GM18526 (cell line): ENCODE results near the gene MARS1.

Experiments used
- POLR2A ChIP-seq: IDR thresholded peaks from 3 replicates; pipeline ENCODE4 v1.6.1; 2011; ENCODE audit not compliant: insufficient read length; ENCODE audit errors: extremely low read depth

The MARS1 gene

DNA sequence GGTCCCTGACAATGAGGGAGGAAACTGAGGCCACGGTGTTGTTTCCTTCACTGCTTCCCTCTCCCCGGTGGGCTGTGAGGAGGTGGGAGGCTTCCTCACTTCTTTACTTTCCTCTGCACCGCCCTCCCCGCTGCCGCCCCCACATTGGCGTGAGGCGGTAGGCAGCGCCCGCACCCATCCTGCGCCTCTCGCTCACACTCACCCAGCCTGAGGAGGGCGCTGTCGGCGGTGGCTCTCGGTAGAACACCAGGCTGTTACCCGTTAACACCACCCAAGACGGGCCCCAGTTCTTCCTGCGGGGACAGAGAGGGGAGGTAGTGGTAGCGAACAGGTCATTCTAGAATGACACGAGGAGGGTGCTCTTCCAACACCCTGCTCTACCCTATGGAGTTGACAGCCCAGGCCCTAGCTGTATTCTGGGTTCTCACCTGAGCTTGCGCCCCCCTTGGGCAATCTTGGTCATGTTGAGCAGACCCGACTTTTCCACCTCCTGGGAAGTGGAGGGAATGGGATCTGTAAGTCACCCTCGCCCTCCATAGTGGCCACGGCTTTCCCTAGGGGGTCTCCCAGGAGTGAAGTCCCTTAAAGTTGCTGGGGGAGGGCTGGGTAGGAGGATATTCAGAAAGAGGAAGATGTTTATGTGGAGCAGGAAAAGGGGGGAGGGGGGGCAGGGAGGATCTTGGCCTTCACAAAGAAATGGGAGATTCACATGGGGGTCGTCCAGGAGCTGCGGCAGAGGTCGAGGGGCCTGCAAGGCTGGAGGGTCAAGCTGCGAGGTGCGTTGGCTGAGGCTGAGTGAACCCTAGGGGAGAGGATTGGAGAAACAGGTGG, 11.5 kb upstream of the MARS1 start:
- TF ChIP-seq POLR2A, result no peak

DNA sequence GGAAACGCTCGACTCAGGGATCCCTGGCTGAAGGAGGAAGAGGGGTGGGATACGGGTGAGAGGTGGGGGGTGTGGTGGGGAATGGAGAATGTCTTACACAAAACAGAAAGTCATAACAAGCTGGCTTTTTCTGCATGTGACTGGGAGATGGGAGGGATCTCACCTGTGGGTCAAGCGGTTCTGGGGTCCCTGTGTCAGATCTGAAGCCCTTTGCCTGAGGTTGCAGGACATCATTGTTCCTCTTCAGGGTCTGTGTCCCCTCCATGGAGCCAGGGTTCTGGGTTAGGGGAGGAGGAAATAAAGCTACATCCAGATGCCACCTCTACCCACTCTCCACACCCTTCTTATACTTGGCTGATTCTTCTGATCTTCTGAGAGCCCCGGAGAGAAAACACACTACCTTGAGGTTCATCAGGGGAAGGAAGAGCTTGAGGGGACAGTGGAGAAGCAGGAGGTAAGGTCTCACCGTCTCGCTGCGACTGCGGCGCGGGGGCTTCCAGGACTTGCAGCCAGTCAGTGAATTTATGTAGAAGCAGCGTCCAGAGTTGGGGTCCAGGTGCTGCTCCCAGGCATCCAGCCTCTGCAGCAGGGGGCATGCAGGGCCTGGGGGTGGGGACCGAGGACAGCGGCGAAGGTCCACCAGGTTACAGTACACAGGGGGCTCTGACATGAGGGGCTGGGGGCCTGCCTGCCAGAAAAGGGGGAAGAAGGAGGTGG, 10.7 kb upstream of the MARS1 start:
- no peak for TF ChIP-seq POLR2A

DNA sequence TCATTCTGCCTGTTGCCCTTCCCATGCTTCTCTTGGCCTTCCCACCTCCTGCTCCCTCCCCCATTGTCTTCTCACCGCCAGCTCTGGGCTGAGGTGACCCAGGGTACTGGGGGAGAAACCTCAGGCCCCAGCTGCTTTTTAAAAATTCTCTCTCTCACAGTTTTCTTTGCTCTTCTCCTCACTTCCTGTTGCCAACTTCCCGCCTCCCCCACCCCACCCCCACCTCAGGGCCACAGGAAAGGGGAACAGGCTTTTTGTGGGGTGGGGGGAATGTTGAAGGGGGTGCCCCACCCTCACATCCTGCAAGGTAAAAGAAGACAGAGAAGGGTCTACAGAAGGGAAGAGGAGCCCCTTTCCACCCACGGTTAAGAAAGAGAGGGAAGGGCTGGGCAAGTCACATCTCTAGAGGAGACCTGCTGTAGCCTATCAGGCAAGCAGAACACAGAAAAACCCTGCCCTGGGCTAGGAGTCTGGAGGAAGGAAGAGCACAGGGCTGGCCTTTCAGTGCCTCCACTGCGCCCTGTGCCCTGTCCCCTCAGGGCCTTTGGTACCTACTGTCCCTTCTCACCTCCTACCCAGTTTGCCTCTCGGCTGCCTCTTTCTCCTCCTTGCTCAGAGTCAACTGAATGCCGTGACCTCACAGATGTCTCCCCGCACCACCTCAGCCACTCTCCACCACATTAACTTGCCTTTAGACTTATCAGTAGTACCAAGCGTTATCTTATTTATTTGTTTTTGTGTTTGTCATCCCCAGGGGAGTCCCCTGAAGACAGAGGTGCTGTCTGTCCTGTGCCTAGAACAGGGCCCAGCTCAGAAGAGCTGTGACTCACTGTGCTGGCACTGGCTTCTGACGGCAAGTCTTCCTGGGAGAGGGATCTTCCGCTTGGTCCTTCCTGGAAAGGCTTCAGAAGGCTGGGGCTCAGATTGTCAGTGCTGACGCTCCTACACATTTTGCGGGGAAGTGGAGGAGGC, 9.9 kb upstream of the MARS1 start:
- TF ChIP-seq POLR2A, result peak; percentile 47

DNA sequence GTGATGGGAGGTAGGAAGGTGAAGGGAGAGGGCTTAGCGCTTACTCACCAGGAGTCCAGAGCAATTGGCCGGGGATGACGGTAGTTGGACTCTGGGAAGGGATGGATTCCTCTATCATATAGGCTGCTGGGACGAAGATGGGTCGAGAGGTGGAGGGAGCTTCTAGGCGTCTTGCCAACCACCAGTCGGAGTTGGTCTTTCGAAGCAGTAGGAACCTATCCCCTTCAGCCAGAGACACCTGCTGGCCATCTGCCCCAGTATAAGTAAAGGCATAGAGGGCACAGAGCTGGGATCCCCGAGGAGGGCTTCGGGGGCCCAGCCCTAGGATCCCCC, 8.9 kb upstream of the MARS1 start:
- no peak for TF ChIP-seq POLR2A

DNA sequence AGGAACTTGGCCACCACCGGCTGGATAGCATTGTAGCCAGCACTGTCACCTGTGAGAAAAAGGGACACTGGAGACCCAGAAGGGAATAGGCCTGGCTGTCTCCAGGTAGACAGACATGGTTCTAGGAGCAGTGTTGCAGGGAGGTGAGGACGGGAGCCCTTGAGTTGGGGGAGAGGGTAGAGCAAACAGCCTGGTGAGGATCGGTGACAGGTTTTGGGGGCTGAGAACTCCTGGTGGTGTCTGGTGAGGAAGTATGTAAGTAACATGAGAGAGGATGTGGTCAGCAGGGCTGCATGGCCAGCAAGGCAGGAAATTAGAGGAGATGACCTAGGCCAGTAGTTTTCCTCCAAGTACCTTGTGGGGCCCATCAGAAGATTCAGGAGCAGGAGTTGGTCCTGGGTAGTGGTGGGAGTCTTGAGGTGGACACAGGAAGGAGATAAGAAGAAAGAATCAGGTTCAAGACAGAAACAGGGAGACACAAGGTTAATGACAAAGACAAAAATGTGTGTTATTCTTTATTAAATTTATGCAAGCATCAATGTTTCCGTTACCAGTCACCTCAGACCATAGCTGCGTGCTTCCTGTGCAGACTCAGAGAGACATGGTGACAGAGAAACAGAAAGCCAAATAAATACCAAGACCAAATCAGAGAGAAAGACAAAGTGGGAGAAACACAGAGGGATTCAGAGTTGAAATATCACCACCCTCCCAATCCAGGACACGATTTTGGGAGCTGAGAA, 8.3 kb upstream of the MARS1 start, which contains the start of gene ARHGAP9:
Gene ARHGAP9, minus strand, starts transcription at position 491 of the 740 bp plus-strand sequence. Its CDS starts 460 bp downstream, at position 31.
- peak; percentile 30 for TF ChIP-seq POLR2A

DNA sequence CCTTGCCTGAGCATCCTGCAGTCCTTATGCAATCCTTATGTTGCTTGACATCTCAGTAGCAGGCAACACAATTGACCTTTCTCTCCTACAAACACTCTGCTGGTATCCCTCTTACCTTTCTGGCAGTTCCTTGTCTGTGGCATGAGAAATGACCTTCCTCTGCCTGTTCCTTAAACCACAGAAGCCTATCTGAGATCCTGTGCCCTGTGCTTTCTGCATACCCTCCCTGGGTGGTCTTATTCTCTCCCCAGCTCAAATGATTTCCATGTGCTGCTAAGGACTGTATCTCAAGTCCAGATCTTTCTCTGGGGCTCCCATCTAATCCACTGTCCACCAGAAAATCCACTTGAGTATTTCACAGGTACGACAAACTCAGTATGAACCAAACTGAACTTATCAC, 6.2 kb upstream of the MARS1 start:
- no peak for TF ChIP-seq POLR2A

DNA sequence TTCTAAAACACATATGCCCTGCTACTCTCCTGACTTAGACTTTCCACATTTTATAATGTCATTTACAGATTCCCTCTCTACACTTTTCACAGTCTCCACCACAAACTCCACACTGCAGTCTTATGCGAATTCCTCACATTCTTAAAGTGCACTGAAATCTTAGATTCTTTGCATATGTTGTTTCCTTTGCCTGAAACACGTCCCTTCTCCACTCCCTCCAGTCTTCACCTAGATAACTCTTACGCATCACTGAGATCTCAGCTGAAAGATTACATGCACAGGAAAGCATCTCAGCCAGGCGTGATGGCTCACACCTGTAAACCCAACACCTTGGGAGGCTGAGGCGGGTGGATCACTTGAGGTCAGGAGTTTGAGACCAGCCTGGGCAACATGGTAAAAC, 4.4 kb upstream of the MARS1 start:
- no peak for TF ChIP-seq POLR2A

DNA sequence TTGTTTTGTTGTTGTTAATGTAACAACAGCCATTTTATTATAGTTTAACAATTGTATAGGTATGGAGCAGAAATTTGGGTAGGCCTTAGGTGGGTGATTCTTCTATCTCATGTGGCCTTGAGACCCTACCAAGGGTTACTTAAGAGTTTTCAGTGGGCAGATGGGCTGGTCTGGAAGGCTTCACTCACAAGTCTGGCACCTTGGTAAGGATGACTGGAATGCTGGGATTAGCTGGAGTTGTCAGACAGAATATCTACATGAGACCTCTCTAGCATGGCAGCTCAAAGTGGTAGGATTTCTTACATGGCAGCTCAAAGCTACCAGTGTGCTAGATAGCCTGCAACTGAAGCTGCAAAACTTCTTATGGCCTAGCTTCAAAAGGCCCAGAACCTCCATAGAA, 2.2 kb upstream of the MARS1 start:
- no peak for TF ChIP-seq POLR2A

DNA sequence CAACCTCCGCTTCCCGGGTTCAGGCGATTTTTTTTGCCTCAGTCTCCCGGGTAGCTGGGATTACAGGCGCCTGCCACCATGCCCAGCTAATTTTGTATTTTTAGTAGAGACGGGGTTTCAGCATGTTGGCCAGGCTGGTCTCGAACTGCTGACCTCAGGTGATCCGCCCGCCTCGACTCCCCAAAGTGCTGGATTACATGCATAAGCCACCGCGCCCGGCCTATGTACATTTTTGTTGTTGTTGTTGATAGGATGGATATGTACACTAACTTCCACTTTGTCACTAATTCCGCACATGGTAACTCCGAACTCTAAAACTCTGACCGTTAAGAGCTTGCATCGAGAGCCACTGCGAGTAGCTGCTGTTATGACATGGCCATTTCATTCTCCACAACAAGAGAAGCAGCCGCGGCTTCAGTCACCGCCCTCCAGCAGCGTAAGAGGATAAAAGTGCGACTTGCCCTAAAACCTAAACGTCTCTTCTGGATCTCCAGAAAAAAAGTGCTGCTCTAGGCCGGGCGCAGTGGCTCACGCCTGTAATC, 742 bp upstream of the MARS1 start:
- TF ChIP-seq POLR2A, result no peak

DNA sequence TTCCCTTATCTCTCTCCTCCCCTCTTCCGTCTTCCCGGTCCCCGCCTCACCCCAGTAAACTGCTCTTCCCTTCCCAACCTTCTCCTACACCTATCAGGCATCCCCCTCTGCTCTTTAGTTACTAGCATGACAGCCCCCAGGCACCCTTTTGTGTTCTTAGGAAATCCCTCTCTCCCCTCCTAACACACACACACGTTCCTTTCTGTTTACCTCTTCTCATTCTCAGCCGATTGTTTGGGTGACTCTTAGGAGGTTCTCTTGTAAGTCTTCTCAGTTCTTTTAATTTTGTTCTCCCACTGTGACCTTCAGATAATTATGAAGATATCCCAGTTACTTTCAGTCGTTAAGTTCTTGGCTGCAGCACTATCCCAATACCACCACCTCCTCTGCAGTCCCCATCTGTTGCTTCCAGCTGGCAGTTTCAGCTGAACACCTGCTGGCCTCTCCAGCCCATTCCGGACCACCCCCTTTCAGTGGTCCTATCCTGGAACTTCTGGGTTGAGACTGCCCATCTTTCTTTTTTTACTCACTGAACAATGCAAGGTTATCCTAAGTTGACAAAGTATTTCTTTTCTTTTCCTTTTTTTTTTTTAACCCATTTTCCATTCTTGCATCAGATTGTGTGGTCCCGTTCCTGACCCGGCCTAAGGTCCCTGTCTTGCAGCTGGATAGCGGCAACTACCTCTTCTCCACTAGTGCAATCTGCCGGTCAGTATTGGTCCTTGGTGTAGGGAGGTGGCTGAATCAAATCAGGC, 711 bp downstream of the MARS1 start:
- TF ChIP-seq POLR2A, result no peak

DNA sequence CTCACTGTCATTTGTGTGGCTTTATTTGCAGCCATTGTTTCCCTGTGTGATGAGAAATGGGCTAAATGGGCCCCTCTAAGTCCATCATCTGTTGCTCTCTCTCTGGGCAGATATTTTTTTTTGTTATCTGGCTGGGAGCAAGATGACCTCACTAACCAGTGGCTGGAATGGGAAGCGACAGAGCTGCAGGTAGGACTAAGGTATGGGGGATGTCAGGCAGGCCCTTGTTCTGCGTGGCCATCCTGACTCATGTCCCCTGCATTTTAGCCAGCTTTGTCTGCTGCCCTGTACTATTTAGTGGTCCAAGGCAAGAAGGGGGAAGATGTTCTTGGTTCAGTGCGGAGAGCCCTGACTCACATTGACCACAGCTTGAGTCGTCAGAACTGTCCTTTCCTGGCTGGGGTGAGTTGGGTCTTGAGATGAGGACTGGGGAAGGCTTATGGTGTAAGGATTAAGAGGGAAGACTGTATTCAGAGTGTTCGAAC, 1.3 kb downstream of the MARS1 start:
- TF ChIP-seq POLR2A, result no peak

DNA sequence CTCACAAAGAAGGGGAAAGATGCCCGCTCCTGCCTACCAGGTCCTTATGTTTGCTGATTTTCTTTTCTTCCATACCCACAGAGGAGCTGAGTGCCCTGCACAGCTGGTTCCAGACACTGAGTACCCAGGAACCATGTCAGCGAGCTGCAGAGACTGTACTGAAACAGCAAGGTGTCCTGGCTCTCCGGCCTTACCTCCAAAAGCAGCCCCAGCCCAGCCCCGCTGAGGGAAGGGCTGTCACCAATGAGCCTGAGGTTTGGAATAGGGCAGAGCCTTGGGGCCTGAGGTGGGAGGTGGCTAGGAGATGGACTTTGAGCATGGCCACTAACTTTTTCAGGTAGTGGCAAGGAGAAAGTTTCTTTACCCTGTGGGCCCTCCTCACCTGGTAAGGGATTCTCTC, 2.3 kb downstream of the MARS1 start:
- TF ChIP-seq POLR2A, result no peak

DNA sequence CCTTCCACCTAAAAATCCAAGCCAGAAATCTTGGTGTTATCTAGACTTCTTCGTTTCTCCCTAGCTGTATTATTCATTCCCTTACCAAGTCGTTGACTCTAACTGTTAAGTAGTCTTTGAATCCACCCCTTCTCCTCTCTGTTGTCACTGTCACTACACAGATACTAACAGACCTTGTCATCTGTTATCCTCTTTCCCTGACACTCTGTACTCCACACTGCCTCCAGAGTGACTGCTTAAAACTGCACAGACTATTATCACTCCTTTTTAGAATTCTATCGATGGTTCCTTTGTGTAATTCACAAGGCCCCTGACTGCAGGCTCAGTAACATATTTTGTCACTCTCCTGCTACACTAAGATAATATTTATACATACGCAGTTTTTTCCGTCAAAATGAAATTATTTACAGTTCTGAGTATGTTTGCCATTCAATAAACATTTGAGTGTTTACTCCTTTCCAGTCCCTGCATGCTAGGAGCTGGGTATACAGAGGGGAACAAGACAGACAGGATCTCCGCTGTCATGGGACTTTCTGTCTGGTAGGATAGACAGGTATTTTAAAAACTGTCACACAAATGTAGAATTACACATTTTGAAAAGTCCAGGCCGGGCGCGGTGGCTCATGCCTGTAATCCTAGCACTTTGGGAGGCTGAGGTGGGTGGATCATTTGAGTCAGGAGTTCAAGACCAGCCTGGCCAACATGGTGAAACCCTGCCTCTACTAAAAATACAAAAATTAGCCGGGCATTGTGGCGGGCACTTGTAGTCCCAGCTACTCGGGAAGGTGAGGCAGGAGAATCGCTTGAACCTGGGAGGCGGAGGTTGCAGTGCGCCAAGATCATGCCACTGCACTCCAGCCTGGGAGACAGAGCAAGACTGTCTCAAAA, 3.8 kb downstream of the MARS1 start:
- no peak for TF ChIP-seq POLR2A
